Stimulated activated CD8-positive, alpha-beta memory T cell treated with anti-CD3 and anti-CD28 coated beads, Interleukin-2, amount 100 ng/mL, for 48 hours (primary cell): Measurements from ENCODE around the gene BIN2.

Source experiments
- DNase-seq, 2 donors: peaks; one replicate each; pipeline ENCODE4 v3.0.0-alpha.2; 2020; ENCODE audit warnings: low read depth in 2 of 2

Gene BIN2

DNA sequence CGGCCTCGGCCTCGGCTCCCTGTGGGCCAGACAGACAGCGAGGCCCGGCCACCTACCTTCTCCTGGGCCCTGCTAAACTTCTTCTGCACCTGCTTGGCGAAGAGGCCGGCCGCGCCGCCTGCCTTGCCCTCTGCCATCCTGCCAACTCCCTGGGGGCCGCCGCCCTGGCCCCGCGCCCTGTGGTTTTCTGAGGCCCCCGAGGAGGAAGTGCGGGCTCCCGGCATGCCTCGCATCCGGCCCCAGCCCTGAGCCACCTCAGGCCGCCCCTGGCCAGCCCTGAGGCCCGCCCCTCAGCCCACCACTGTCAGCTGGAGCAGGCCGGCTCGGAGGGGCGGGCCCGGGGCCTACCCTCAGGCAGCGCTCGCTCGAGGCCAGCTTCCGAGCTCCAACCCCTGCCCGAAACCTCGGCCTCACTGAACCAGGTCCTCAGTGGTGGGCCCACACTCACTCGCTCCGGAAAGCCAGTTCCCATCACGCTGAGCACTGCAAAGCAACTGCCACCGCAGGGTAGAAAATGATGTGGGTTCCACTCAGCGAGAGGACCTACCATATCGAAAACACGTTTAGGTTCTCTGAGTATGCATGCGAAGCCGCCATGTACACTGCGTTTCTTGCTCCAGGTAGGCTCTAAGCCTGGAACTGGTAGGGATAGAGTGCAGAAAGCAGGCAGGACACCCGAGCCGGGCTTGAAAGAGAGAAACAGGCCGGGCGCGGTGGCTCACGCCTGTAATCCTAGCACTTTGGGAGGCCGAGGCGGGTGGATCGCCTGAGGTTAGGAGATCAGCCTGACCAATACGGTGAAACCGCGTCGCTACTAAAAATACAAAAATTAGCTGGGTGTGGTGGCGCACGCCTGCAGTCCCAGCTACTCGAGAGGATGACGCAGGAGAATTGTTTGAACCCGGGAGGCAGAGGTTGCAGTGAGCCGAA lies at the start of gene BIN2:
TSS of gene BIN2 (minus strand) at position 209 of the 930 bp plus-strand sequence. CDS start at position 137, 72 bp downstream.
- peak; percentile 73 to 74 for DNase-seq

DNA sequence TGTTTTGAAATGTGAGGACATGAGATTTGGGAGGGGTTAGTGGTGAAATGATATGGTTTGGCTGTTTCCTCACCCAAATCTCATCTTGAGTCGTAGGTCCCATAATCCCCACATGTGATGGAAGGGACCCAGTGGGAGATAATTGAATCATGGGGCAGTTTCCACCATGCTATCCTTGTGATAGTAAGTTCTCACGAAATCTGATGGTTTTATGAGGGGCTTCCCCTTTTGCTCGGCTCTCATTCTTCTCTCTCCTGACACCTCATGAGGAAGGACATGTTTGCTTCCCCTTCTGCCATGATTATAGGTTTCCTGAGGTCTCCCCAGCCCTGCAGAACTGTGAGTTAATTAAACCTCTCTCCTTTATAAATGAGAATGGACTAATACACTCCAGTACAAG lies 49.2 kb upstream of the BIN2 start:
- no peak for DNase-seq

DNA sequence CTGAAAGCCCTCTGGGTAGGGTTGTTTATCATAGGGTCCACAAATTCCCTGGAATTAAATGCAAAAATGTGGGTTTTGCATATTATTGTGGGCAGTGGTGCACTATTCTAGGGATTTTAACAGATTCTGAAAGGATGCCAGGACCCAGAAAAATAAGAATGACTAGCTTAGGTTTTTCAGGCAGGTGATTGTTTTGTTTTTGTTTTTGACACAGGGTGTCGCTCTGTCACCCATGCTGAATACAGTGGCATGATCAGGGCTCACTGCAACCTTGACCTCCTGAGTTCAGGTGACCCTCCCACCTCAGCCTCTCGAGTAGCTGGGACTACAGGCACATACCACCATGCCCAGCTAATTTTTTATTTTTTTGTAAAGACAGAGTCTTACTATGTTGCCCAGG lies 48.0 kb upstream of the BIN2 start:
- no peak for DNase-seq

DNA sequence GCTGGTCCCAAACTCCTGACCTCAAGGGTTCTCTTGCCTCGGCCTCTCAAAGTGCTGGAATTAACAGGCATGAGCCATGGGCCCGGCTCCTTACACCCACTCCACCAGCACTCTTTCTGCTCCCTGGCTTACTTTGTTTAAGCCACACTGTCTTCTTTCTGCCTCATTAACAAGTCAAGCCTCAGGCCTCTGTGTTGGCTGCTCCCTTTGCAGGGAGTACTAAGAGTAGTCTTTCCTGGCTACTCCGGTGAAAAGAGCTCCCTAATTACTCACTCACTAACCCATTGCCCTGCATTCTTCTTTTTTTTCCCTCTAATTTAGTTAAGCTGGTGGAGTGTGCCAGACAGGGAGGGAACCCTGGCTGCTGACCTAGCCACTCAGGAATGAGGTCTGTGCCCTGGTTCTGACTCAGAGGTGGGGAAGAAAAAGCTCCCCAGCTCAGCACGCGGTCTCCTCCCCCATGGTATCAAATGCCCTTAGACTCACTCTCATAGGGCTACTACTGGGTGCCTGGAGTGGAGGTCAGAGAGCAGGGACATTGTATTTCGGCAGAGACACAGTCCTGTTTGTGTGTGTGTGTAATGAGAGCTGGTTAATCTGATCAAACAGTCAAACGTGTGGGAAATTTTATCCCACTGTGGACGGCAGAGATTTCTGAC lies 47.5 kb upstream of the BIN2 start:
- DNase-seq, result no peak

DNA sequence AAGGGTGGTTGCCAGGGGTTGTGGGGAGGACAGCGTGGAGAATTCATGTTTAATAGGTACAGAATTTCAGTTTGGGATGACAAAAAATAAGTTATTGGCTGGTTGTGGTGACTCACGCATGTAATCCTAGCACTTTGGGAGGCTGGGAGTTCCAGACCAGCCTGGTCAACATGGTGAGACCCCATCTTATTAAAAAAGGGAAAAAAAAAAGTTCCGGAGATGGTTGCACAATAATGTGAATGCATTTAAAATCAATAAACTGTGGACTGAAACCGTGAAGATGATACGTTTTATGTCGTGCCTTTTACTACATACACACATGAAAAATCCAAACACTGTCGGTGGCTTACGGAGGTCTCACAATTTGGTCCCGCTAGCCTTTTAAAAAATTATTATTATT lies 46.7 kb upstream of the BIN2 start:
- no peak for DNase-seq

DNA sequence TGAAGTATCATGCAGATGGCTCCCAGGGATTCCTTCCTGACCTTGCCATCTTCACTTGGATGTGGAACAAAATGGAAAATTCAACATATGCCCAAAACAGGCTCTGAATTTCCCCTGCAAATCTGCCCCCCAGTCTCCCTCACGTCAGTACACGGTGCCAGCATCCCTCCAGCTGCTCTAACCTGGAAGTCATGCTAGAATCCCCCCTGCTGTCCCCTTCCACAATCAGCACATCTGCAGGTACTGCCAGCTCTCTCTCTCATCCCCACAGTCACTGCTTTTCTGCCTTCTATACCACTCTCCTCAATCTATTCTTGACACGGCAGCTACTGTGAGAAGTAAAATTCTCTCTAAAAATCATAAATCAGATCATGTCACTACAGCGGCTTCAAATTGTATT lies 45.6 kb upstream of the BIN2 start:
- DNase-seq, result no peak

DNA sequence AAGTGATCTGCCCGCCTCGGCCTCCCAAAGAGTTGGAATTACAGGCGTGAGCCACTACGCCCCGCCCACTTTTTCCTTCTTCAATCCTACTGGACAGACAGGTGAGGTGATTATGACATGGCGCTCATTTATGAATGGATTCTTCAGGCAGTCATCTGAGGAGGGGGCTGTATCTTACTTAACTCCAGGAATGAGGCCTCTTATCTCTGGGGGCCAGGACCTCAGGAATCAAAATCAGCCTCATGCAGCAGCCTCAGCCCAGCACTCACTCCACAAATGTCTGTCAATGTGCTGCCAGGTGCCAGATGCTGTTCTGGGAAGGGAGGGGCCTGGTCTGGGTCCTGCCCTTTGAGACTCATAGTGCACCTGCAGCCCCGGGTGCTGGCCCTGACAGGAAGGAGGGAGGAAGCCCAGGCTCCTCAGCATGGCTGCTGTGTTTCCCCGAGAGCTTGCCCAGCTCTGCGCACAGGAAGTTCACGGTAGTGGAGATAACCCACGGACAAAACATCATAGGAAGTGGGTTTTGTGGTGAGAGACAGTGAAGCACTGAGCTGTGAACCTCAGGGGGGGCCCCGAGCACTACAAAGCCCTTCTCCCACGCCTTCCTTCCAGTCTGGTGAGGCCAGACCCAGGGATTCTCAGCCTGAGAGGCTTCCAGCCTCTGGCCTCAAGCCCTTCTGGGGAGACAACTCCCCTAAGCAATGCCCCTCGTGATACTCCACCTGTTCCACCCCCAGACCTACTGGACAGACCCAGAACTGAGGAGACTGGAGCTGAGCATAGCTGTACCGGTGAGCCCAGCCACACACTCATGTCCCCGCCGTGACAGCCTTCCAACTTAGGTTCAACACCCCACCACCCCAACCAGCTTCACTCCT lies 44.9 kb upstream of the BIN2 start:
- peak; percentile 68 to 69 for DNase-seq

DNA sequence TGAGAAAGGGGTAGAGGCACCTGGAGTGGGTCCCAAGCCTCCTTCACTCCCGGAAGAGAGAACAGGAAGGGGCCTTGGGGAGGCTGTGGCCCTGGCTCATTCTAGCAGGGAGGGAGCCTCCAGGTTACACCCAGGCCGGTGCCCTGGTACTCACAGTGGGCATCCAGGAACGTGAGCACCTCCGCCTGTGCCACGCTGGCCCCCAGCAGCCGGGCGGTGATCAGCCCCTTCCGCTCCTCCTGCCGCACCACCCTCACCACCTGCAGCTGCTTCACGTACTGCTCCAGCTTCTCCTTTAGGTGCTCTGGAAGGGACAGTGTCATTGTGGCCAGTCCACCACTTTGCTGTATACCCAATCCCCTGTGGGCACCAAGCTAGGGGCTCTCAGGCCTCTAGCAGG lies 41.3 kb upstream of the BIN2 start:
- no peak for DNase-seq

DNA sequence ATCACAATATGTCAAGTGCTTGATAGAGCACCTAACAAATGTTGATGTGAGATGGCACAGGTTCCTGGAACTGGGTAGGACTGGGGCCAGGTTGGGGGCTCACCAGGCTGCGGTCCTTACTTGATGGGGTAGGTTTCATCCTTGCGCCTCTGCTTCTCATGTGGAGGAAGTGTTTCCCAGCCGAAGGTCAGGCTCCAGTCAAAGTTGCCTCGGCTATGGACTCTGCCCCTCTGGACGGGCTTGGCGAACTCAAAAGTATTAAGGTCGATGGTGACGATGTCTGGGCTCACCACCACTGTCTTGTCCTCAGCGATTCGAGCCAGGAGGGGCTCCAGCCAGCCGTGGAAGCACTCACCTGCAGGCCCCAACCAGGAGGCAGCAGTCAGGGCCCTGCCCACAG lies 40.0 kb upstream of the BIN2 start:
- DNase-seq, result no peak

DNA sequence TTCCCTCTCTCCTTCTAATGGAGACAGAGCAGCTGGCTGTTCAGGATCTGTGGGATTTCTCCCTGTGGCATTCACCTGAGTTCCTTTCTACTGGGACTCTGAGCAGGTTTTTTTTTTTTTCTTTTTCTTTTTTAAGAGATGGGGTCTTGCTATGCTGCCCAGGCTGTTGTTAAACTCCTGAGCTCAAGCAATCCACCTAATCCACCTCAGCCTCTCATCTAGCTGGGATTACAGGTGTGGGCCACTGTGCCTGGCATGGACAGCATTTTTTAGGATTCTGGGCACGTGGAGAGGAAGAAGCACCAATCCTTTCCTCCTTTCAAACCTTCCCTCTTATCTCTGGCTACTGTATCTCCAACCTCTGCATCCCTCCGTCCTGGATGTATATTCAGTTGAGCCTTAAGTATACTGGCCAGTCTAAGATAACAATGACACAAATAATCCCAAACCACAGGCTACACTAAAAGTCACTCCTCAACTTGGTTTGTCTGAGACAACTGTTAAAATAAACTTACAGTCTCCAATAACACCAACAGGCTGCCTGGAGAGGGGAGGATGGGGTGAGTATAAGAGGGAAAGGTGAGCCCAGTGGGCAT lies 38.9 kb upstream of the BIN2 start:
- DNase-seq, result no peak

DNA sequence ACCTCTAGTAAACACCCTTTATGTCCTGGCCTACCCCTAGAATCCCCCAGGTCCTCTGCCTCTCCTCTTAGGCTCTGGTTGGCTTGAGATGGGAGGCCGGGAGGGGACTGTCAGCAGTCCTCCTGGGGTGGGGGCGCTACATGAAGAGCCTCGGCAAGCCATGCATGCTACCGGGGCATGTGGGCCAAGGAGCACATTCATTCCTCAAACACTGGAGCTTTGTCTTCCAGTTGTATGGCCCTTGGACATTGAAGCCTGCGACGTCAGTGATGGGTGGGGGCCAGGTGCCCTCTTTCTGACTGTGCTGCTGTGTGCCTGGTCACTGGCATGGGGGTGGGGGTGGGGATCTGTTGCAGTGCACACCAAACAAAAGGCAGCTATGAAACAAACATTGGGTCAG lies 38.3 kb upstream of the BIN2 start:
- no peak for DNase-seq

DNA sequence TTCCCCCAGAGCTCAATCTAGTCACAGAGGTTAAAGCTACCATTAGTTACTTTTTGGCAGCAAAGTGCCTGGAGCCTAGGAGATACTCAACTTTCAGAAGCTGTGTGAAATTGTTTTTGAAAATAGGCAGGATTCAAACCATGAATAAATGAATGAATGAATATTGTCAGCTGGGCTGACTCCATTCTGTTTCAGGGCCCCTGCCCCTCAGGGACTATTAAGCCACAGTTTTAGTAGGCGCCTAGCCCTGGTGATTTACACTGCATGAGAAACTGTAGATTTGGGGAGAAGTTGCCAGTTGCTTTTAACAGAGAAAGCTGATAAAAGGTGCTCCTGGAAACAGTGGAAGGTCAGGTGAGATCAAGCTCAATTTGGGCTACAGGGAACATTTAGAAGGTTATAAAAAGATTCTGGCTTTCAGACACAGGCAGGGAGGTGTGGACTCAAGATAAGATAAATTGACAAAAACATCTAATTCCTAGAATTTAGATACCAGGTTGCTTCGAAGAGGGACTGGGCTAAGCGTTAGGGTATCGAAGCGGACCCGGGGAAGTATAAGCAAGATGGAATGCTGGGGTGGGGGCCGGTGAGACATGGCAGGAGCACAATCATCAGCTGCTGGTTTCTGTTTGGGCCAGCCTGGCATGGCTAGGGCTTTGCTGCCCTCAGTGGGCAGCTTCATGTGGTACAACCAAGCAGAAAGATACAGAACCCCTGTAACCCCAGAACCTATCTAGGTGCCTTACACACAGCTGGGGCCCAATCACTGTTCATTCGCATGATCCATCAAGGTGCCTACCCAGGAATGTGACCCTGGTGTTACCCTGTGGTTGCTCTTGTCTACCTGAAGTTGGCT lies 37.4 kb upstream of the BIN2 start:
- DNase-seq, result no peak

DNA sequence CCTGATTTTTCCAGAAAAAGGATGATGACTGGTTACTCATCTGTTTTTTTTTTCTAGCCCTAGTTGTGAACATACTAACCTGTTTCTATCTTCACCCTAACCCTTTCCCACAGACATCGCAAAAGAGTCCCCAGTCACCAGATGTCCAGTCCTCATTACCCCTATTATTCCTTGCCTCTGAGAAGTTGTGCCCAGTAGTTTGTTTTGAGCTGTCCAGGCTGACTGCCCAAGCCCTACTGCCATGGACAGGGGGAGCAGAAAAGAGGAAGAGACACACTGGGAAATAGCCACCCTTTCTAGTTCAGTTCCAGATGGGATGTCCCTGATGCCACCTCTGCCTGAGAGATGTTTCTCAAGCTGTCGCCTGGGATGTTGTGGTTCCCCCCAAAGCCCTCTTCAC lies 36.3 kb upstream of the BIN2 start:
- no peak for DNase-seq

DNA sequence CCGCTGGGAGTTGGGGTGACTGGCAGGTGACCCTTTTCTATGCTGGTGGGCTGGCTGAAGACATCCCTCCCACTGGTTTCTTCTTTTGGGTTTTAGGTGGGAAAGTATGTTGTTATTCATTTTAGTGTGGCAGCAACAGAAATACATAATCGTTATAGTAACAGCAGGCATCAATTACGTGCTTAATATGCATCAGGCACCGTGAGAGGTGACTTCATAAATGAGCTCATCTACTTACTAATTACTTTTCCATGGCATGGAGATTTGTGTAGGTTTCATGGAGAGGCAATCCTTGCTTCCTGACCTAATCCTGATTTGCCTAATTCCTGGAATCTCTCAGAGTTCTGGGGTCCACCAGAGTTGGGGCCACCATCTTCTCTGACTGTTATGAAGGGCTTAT lies 35.9 kb upstream of the BIN2 start:
- no peak for DNase-seq

DNA sequence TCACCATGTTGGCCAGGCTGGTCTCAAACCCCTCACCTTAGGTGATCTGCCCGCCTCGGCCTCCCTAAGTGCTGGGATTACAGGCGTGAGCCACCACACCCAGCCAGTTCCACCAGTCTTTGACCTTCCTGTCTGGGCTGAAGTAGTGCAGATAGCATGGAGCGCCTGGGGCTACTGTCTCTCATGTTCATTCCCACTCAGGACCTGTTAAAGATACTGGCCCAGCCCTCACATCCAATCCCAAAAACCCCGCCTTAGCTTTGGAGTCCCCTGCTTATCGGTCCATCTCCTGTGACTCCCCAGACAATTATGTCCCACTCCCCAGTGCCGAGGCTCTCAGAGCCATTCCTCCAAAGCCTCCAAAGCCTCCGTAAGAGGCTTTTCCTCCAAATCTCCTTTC lies 34.5 kb upstream of the BIN2 start:
- DNase-seq, result no peak

DNA sequence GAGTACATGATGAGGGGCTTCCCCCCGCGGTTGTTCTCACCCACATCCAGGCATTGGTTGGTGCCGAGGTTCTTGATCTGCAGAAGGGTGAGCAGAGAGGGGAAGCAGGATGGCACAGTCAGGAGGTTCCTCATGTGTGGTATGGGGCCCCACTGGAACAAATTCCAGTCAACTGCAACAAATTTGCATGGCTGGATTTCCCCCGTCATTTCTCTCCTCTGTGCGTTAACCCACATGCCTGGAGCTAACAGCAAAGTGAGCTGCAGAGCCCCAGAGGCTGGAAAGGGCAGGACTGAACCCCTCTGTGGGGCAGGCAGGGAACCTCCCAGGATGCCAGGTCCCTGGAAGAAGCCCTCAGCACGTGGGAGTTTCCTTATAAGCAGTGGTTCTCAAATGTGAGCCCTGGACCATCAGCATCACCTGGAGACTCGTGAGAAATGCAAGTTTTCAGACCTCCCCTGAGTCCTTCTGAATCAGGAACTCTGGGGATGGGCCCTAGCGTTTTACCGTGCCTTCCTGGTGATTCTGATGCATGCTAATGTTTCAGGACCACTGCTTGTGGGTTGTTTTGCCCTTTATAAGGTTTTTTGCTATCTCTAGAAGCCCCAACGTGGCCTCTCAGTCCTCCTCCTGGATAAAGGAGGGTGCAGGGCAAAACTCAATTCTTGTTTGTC lies 33.5 kb upstream of the BIN2 start:
- no peak for DNase-seq

DNA sequence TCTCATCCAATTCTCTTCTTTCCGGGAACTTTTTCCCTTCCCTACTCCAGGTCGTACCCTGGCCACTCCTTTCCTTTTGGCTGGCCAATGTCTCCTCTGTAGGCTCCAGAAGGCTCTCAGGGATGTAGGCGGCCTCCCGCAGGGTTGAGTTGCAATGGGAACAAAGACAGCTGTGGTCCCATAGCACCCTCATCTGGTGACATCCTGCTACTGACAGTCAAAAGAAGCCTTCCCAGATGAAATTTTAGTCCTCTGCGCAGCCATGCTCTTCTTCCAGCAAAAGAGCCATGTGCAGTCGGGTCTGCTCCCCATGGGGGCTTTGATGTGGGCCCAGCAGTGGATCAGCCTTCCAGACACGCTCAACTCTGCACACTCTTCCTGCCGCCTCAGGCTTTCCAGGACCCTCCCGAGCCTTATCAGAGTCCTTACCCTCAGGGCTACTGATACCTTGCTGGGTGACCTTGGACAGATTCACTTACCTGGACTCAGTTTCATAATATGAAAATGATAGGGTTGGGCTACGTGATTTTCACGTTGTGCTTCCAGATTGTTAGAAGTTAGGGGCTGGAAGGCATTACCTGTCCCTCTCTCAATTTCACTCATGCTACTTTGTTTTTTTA lies 28.0 kb upstream of the BIN2 start:
- DNase-seq, result no peak

DNA sequence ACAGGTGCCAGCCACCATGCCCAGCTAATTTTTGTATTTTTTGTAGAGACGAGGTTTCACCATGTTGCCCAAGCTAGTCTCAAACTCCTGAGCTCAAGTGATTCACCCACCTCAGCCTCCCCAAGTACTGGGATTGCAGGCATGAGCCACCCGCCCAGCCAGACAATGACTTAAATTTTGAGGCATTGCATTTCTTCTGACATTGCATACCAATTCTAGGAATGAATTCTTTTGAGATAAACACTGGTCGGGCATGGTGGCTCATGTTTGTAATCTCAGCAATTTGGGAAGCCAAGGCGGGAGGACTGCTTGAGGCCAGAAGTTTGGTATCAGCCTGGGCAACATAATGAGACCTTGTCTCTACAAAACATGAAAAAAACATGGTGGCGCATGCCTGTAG lies 25.1 kb upstream of the BIN2 start:
- DNase-seq, result no peak

DNA sequence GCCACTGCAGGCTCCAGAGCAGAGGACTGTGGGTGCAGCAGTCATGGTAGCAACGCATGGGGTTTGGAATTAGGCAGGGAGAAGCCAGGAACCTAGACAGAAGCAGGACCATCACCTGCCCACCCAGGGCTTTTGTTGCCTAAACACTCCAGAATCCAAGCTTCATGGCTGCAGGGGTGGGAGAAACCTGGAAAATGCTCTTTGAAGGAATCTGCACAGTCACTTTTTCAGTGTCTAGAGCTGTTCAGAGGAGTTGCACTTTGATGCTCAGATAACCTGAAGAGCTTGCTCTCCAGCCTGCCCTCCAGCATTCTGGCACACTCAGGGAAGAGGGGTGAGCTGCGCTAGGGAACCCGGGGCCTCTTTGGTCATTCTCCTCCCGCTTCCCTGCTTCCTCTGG lies 24.1 kb upstream of the BIN2 start:
- no peak for DNase-seq

DNA sequence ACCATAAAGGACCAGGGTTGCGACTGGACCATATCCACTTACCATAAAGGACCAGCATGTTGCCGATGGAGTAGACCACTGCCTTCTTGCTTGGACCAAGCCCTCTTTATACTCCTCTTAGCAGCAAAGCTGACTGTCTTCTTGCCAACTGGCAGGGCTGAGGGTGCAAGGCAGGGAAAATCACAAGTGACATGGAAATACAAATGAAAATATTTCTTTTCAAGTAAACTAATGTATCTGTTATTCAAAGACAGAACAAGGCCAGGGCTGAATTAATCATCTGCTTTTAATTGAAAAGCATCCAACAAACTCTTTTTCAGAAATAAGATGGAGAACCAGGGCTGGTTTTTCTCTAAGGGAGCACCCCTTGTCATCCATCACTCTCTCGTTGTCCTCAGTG lies 22.6 kb upstream of the BIN2 start, which contains the start of gene CELA1:
TSS of gene CELA1 (minus strand) at position 99 of the 400 bp plus-strand sequence. CDS start at position 58, 41 bp downstream.
- no peak for DNase-seq
